SKM-1 treated with dmso at 0.1 percent for 144 hours (cell line): Measurements from ENCODE around the gene ZMYND12.
"Not testable (repeated sequence)": the region's sequence is repeated elsewhere in the genome, so short reads cannot be mapped to it uniquely, and the experiment has no call there.

Experiments
- DNase-seq: peaks from one replicate; lab custom pipeline; 2025; ENCODE audit not compliant: unreplicated experiment; lab: John Stamatoyannopoulos, UW

Gene ZMYND12, protein sequence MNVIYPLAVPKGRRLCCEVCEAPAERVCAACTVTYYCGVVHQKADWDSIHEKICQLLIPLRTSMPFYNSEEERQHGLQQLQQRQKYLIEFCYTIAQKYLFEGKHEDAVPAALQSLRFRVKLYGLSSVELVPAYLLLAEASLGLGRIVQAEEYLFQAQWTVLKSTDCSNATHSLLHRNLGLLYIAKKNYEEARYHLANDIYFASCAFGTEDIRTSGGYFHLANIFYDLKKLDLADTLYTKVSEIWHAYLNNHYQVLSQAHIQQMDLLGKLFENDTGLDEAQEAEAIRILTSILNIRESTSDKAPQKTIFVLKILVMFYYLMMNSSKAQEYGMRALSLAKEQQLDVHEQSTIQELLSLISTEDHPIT

DNA sequence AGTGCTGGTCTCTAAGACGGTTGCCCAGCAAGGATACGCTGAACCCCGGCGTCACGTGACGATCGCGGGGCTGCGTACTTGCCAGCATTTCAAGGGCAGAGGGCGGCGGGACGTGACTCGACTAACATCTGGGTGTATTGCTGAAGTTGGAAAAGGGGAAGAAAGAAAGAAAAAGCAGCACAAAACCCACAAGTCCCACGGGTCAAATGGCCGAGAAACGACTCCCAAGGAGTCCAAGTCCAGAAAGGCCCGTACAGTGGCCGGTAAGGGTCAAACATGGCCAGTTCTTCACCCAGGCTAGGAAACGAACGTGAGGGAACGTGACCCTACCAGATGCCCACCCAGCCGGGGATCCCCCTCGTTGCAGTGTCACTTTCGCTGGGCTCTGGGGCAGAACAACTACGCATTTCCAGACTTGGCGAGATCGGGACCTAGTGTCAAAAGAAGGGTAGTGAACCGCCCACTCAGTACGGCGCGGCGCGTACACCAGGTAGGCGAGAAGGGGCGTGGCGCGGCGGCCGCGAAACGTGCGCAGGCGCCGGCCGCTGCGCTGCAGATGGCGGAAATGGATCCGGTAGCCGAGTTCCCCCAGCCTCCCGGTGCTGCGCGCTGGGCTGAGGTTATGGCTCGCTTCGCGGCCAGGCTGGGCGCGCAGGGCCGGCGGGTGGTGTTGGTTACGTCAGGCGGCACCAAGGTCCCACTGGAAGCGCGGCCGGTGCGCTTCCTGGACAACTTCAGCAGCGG, at the start of gene ZMYND12, which contains the start of gene PPCS:
TSS of gene ZMYND12 (minus strand) at position 13 of the 744 bp plus-strand sequence. CDS start 25 bp downstream, outside the sequence.
TSS of gene PPCS (plus strand) at position 534 of the 744 bp plus-strand sequence. CDS start at position 557, 23 bp downstream.
- peak; percentile 76 for DNase-seq

DNA sequence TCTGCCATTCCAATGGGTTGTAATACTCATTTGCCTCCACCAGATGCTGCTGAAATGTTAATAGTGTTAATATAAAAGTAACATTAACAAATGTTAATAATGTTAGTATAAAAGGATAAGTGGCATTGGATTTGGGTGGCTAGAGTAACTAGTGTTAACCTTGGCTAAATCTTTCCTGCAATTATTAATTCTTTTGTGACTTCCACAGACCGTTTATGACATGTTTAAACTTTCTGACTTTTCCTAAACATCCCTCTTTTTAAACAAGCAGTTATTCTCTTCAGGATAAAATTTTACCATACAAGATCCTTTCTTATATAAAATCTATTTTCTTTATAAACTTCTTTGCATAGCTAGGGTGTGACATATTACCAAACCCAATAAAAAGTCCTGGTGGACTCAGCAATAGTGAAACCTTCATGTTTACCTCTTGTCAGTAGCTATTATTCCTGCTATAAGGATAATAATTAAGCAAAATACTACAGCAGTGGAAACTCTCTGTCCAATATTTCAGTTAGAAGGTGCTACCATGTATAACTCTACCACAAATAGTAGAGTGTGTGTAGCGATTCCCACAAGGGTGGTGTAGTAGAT, 48.8 kb upstream of the ZMYND12 start:
- no peak for DNase-seq

DNA sequence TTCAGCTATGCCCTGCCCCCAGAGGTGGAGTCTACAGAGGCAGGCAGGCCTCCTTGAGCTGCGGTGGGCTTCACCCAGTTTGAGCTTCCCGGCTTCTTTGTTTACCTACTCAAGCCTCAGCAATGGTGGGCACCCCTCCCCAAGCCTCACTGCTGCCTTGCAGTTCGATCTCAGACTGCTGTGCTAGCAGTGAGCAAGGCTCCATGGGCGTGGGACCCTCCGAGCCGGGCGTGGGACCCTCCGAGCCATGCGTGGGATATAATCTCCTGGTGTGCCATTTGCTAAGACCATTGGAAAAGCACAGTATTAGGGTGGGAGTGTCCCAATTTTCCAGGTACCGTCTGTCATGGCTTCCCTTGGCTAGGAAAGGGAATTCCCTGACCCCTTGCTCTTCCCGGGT, 46.2 kb upstream of the ZMYND12 start:
- DNase-seq: not testable (repeated sequence)

DNA sequence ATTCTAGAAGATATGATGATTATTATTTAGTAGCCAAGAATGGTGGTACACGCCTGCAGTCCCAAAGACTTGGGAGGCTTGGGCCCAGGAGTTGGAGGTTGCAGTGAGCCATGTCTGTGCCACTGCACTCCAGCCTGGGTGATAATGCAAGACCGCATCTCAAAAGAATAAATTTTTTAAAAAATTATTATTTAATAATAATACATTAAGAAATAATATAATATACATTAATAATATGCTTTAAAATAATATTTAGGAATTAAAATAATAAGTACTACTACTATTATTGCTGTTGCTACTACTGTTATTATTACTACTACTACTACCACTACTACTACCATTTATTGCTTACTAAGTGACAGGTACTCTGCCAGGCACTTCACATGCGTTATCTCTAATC, 34.4 kb upstream of the ZMYND12 start:
- DNase-seq: no peak

DNA sequence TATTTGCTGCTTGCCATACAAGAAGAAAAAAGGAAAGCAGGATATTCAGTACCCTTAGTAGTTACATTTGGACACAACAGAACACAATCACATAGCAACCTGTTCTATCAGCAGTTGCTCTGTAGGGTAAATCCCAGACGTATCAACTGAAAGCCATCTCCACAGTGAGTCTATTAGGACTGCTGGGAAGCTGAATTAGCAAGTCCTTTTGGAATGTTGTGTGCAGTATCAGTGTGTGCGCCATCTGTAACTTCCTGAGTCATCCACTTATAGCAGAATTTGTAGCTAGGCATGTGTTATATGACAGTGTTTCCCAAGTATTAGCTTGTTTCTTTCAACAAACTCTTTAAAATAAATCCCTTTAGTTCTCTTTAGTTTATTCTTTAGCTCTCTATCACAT, 28.6 kb upstream of the ZMYND12 start:
- DNase-seq: no peak

DNA sequence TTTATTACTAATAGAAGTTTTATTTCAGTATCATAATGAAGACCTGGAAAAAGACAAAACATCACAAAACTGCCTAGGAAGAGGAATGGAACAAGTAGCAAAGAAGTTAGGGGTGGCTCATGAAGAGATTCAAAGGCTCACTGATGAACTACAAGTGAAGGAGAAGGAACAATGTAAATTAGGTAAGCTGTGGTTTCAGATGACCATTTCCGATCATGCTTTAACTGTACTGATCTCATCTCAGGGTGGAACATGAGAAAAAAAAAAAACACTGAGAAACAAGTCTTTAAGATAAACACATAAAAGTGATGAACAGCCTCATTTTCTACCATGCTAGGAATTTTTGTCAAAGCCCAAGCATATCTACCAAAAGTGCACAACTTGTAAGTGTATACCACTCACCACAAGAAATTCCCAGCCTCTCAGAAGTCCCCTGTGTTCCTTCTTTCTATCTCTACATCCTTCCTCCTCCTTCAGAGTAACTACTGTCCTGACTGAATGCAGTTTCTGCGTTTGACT, 26.9 kb upstream of the ZMYND12 start:
- DNase-seq: no peak

DNA sequence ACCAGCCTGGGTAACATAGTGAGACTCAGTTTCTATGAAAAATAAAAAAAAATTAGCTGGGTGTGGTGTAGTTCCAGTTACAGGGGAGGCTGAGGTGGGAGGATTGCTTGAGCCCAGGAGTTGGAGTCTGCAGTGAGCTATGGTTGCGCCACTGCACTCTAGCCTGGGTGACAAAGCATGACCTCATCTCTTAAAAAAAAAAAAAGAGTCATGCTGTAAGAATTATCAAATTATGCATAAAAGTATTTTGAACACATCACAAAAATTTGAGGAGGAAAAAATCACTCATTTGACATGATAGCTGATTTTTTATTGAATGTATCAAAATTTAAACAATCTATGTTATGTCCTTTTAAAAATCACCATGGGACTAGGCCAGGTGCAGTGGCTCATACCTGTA, 25.1 kb upstream of the ZMYND12 start:
- no peak for DNase-seq

DNA sequence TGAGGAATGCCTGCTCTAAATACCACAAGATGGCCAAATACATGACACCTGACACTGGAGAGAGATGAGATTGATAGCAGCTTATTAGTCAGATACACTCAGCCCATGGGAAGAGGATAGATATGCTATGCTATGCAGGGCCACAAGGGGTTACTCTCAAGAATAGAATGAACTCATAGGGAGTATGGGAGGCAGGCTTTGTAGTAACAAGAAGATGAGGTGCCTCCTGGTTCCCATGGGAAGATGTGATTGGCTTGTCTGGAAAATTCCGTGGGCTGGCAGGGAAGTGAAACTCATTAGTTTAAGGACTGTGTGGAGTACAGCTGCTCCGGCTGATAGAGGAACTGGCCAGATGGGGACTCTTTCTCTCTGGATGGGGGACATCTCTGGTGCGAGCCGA, 23.8 kb upstream of the ZMYND12 start:
- no peak for DNase-seq

DNA sequence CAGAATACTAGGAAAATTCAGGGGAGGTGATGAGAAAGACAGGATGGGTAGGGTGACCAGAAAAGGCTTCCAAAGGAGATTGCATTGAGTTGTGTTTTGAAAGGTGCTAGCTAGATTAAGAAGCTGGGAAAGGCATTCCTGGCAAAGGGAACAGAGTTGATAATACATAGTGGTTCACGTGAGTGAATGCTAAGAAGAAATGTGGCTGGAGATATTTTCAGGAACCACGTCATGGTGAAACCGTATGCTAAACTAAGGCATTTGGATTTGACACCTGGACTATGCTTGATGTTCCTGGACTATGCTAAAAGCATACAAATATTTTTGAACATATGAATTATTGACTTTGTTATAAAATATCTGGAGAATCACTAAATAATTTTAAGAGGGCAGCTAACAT, 22.0 kb upstream of the ZMYND12 start:
- DNase-seq: no peak

DNA sequence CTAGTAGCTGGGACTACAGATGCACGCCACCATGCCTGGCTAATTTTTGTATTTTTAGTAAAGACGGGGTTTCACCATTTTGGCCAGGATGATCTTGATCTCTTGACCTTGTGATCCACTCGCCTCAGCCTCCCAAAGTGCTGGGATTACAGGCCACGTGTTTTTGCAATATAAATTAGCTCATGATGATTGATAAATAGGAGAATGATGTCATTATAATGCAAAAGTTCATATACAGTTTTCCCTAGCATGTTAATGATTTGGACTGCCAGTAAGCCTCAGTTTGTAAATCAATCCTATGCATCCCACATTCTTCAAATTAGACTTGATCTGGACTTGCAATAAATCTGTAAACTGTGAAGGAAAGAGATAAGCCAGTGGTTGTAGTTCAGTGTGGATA, 21.5 kb upstream of the ZMYND12 start:
- not testable (repeated sequence) for DNase-seq

DNA sequence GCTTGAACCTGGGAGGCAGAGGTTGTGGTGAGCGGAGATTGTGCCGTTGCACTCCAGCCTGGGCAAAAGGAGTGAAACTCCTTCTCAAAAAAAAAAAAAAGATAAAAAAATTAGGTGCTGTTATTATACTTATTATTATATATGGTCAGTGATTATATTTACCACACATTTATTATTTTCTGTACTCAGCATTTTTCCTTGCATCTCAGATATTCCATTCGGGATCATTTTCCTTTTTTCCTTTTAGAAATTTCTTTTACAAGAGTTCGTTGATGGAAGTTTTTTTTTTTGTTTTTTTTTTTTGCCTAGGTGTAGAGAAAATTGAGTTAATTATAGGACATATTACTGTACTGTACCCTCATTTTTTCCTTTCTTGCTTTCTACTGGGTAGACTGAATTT, 20.8 kb upstream of the ZMYND12 start:
- no peak for DNase-seq

DNA sequence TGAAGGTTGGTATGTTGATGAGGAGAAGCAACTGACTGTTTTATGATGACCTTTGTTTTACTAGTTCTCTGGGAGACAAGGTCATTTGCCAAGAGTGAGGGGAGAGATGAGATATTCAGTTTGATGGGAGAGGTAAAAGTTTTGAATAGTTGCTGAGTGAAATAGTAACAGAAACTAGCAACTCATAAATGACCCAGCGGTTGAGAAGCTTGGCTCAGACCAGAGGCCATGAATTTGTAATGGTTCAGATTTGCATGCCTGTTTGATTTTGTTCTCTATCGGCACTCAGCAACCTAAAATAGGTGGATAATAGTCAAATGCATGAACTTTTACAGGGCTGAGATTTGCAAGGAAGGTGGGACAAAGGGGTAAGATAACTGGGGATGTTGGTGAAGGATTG, 13.9 kb upstream of the ZMYND12 start:
- DNase-seq: no peak

DNA sequence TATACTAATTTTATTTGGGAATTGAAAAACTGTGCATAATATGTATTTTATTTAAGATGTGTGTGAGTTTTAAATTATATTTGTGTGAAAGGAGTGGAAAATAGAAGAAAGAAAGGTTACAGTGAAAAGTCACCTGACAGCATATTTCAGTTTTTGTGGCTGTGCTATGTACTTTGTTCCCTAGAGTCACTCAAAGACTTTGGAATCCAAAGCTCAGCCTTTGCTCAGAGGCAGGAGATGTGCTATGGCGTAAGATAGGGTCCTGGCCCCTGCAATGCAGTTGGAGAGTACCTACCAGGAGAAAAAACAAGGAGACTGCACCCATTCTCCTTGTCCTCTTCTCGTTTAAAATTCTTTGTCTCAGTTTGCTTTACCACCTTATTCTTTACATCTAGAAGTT, 10.2 kb upstream of the ZMYND12 start:
- DNase-seq: no peak

DNA sequence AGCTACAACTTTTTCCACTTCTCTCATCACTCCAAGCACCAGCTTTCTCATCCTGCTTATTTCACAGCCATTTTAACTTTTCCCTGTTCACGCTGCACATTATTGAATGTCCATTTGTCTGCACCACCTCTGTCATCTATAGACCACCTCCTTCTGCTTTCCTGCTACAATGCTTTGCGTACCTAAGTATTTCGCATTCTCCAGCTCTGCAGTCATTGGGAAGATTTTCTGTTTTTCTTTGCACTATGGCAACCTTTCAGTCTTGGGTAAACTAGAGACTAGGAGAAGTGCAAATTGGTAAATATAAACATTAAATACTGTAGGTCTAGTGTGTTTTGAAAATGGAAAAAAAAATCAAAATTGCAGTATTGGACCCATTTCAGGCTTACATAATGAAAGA, 8.1 kb upstream of the ZMYND12 start:
- DNase-seq: no peak

DNA sequence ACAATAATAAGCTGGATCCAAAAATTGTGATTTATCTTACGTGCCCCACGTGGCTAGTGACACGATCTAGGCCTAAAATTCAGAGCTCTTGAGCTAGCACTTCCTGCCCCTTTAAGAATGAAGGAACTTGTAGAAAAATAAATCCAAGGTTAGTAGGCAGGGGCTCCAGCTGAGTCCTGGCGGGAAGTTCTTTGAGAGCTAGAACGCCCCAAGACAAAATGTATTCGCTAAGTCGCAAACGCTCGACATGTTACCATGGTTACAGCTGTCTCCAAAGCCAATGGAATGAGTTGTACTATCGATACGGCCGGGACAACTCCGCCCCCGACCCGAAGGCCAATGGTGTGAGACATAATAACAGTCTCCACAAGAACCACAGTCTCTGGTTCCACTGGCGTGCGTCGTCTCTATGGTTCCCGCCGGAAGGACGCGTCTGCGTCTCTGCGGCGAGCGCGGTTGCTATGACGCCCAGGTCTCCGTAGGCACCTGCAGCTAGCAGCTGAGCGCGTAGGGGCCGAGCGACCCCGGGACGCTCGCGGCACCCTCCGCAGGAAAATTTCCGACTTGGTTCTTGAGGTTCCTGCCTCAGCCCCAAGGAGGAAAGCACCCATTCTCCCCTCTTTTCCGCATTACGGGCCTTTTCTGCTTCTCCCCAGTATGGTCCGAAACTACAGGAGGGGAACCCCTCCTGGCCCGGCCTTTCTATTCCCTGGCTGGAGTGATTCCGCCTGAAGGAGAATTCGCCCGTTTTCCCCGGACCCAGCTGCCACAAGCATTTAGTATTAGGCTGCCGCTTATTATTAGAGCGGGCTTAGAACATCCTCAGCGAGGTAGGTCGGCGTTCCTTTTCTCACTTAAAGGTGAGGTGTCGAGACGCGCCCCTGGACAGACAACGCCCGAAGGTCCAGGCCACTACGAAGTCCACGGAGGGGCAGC, 7.3 kb upstream of the ZMYND12 start, which contains the start of gene CCDC30:
TSS of gene CCDC30 (plus strand) at position 459 of the 936 bp plus-strand sequence. CDS start 17,266 bp downstream, outside the sequence.
- peak; percentile 95 for DNase-seq

DNA sequence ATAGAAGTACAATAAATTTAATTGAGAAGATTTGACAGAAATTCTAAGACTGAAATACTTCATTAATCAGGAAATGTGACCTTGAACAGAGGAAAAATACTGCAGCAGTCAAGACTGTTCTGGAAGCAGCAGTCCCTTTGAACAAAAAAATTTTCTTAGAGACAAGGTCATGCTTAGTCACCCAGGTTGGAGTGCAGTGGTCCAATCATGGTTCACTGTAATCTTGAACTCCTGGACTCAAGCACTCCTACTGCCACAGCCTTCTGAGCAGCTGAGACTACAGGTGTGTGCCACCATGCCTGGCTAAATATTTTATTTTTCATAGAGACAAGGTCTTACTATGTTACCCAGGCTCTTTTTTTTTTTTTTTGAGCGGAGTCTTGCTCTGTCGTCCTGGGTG, 5.4 kb upstream of the ZMYND12 start:
- DNase-seq: no peak

DNA sequence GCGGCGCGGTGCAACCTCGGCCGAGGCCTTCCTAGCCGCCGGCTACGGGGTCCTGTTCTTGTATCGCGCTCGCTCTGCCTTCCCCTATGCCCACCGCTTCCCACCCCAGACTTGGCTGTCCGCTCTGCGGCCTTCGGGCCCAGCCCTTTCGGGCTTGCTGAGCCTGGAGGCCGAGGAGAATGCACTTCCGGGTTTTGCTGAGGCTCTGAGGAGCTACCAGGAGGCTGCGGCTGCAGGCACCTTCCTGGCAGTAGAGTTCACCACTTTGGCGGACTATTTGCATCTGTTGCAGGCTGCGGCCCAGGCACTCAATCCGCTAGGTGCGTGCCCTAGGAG, 900 bp upstream of the ZMYND12 start:
- DNase-seq: peak; percentile 16

DNA sequence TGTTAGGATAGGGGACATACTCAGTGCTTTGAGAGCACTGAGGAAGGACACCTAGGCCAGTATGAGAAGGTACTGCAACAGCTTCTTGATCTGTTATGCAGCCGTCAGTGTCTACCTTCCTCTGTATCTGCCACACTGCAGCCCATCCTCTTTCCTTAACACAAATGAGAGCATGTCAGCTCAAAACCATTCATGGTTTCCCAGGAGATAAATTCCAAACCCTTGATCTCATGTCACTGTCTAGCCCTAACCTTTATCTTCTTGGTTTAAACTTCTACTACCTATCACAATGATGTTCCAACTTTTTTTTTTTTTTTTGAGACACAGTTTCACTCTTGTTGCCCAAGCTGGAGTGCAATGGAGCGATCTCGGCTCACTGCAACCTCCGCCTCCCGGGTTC, 1.4 kb downstream of the ZMYND12 start:
- DNase-seq: no peak

DNA sequence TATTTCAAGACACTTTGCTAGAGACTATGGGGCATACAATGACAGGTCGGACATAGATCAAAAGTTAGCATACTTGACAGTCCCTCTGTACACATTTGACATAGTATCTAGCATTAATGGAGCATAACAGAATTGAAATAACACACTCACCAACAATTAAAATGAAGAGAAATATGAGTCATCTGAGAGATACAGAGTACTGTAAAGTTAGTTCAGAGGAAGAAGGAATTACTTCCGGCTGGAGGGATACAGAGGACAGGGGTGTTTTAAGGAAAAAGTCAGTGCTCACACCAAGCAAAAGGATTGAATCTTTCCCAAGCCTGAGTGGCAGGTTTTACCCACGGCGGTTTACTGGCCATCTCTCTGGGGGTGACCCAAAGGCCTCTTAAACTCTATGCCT, 2.4 kb downstream of the ZMYND12 start:
- no peak for DNase-seq

DNA sequence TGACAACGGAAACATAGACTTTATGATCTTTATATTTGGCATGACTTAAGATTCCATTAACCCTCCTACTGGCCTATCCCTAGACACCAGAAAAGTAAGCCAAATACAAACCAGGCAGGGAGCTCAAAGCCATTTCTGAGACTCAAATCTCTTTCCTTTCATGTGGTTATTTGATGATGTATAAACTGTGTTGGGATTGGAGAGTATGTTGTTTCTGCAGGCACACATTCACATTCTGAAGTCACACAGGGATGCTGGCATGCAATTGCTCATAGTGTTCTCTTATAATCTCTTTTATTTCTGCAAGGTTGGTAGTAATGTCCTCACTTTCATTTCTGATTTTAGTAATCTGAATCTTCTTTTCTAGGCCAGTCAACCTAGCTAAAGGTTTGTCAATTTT, 5.8 kb downstream of the ZMYND12 start:
- no peak for DNase-seq

DNA sequence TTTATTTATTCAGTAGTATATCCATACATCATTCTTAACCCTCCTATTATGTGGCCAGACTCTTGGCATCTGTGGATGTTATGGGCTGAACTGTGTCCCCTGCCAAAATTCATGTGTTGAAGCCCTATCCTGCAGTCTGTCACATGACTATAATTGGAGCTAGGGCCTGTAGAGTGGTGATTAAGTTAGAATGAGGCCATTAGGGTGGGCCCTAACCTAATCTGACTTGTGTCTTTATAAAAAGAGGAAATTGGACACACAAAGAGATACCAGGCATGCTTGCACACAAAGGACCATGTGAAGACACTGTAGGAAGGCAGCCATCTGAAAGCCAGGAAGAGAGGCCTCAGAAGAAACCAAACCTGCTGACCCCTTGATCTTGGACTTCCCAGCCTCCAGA, 6.6 kb downstream of the ZMYND12 start:
- DNase-seq: no peak
